SK-N-MC (cell line): ENCODE data around the gene SPATC1L.

Experiments used
- EZH2 ChIP-seq: fragments of 200-600 bp; sonication (generic); IDR thresholded peaks from one replicate; pipeline ENCODE4 v1.6.1; 2017; ENCODE audit warnings: antibody characterized with exemption
- FOXP2 ChIP-seq: optimal IDR thresholded peaks from 2 replicates; pipeline ENCODE3; 2011; ENCODE audit warnings: mild to moderate bottlenecking, moderate library complexity; ENCODE audit not compliant: insufficient read depth; ENCODE audit errors: extremely low read length, control extremely low read depth
- POLR2AphosphoS5 ChIP-seq: IDR thresholded peaks from 2 replicates; pipeline ENCODE4 v1.6.1; 2012; ENCODE audit warnings: mild to moderate bottlenecking, low read depth, low read length, borderline replicate concordance

GRCh38 chr21:46188226-46189212 is 4.3 kb upstream of the SPATC1L start:
- TF ChIP-seq EZH2 (no peak), POLR2AphosphoS5 (no peak), FOXP2 (no peak)
